Measurements from ENCODE around the gene CELF4. TPM values are rescaled to one million over a fixed set of nuclear protein-coding genes. Genes with fewer than 3 reads are reported as not detected.

Gene CELF4
- total and polyA plus RNA-seq, 2 of the 4 experiments (the other 2 are of a cell fraction), result not detected

GRCh38 chr18:37516361-37516853 lies 49.2 kb downstream of the CELF4 start:
- Histone ChIP-seq H2BK15ac (ENCODE audit: low read depth, low read length) (no peak overlapping the region), H4K8ac (ENCODE audit: low read depth in 2 of 2, low read length in 2 of 2) (no peak overlapping the region), H3K27ac (ENCODE audit: insufficient read depth, low read length) (no peak overlapping the region), H2AFZ (replicated peaks; ENCODE audit: low read length, poor library complexity) (no peak overlapping the region), H2AK5ac (ENCODE audit: low read depth, low read length) (no peak overlapping the region), H3K18ac (ENCODE audit: low read depth, low read length) (no peak overlapping the region), H3K4me1 (ENCODE audit: control insufficient read depth, insufficient read depth, low read length) (no peaks in the 10 kb centered on the region), H3K4ac (ENCODE audit: low read depth, low read length) (no peak overlapping the region), H4K91ac (ENCODE audit: insufficient read depth, low read depth, low read length) (no peak overlapping the region), H2AK9ac (replicated peaks; ENCODE audit: low read depth, low read length, poor library complexity) (no peak overlapping the region), H3K4me3 (ENCODE audit: insufficient read depth, low read depth, low read length) (no peak overlapping the region), H3K9ac (ENCODE audit: low read depth, low read length) (no peak overlapping the region), H3K23ac (ENCODE audit: low read depth, low read length) (no peak overlapping the region), H3K79me1 (ENCODE audit: low read depth in 1 of 2, low read length in 2 of 2) (no peaks in the 10 kb centered on the region), H4K20me1 (ENCODE audit: insufficient read depth, low read length) (no peaks in the 10 kb centered on the region), H3K9me1 (ENCODE audit: insufficient read depth, low read length) (no peaks in the 10 kb centered on the region), H2BK5ac (ENCODE audit: low read depth, low read length, poor library complexity, severe bottlenecking) (no peak overlapping the region), H3K14ac (replicated peaks; ENCODE audit: low read depth, low read length) (no peak overlapping the region), H3K27me3 (ENCODE audit: control insufficient read depth, insufficient read depth, low read length) (peaks cover 6% of the 10 kb centered on the region; the same call in 1 of the 2 replicates), H4K5ac (ENCODE audit: low read depth, low read length) (no peak overlapping the region), H3K9me3 (ENCODE audit: control insufficient read depth, insufficient read depth, low read length) (no peaks in the 10 kb centered on the region), H2BK120ac (ENCODE audit: low read depth, low read length) (no peak overlapping the region), H3K36me3 (ENCODE audit: control insufficient read depth, insufficient read depth, low read length) (no peaks in the 10 kb centered on the region), H3K56ac (ENCODE audit: extremely low read depth, insufficient read depth, low read length) (no peak overlapping the region), H2BK20ac (ENCODE audit: low read depth, low read length) (no peak overlapping the region), H3K4me2 (ENCODE audit: low read depth, low read length) (no peak overlapping the region)
- TF ChIP-seq NFE2L2 (IDR thresholded peaks at IDR 0.05; ENCODE audit: low read depth, low read length), result no peak
- no peak for TF ChIP-seq USF2 (IDR thresholded peaks at IDR 0.05; ENCODE audit: low read depth, low read length)
- CTCF ChIA-PET, result no interaction called here
- dilution Hi-C loops (cut with HindIII; ENCODE audit: low sequenced_read_pairs, unreplicated experiment) (no loop called here), intact Hi-C loops (cut with micrococcal nuclease) (no loop called here), in situ Hi-C loops (cut with MboI; ENCODE audit: low sequenced_read_pairs) (no loop called here)
- BruUV-seq (replicated peaks), result no TSS peak
- POLR2A ChIA-PET (ENCODE audit: unreplicated experiment), result no interaction called here
- ATAC-seq (ENCODE audit: low read depth), result no peak
- DNase-seq, result no peak
- WGBS, 2 experiments (ENCODE audit: extremely low coverage in 2 of 2, insufficient read length in 1 of 2), result 50% methylated on average over 2 of the region's 5 CpGs; no CpG with 5 or more reads in 1 of the 2 experiments
